ENCODE results near the gene RPL19. TPM values are rescaled to one million over a fixed set of nuclear protein-coding genes. Genes with fewer than 3 reads are reported as not detected.
A peak's percentile ranks its signal among the peaks of the same experiment; 100 is the strongest.

The RPL19 gene
- total RNA-seq, 1 donor from 2014 or later: 1,579 TPM

DNA sequence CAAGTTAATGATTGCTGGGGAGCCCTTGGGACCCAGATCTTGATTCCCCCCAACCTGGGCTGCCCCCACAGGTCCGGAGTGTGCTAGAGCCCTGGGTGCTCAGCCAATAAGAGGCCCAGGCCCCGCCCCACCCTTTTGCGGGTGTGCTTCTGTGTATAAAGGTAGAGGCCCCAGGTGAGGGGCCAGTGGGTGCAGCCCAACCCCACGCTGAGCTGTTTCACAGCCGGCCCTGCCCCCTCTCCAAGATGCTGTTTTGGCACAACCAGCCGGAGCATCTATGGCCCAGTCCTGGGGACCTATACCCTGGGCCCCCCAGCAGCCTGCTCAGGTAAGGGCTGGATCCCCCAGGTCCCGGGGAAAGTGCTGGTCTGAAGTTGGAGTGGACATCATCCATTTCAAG is 37.5 kb downstream of the RPL19 start:
- TF ChIP-seq, protein P1, sequence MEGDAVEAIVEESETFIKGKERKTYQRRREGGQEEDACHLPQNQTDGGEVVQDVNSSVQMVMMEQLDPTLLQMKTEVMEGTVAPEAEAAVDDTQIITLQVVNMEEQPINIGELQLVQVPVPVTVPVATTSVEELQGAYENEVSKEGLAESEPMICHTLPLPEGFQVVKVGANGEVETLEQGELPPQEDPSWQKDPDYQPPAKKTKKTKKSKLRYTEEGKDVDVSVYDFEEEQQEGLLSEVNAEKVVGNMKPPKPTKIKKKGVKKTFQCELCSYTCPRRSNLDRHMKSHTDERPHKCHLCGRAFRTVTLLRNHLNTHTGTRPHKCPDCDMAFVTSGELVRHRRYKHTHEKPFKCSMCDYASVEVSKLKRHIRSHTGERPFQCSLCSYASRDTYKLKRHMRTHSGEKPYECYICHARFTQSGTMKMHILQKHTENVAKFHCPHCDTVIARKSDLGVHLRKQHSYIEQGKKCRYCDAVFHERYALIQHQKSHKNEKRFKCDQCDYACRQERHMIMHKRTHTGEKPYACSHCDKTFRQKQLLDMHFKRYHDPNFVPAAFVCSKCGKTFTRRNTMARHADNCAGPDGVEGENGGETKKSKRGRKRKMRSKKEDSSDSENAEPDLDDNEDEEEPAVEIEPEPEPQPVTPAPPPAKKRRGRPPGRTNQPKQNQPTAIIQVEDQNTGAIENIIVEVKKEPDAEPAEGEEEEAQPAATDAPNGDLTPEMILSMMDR (IDR thresholded peaks at IDR 0.05): no peak
- H3K27me3 Mint-ChIP-seq (ENCODE audit: unreplicated experiment): peaks cover 2% of the 10 kb centered on the region
- no peak overlapping the region for H3K27ac Mint-ChIP-seq (ENCODE audit: unreplicated experiment)
- no peak for DNase-seq (ENCODE audit: extremely low spot score, unreplicated experiment)
- no peak overlapping the region for H3K4me3 Mint-ChIP-seq (ENCODE audit: unreplicated experiment)
- H3K36me3 Mint-ChIP-seq (ENCODE audit: unreplicated experiment): no peaks in the 10 kb centered on the region
- H3K9me3 Mint-ChIP-seq (ENCODE audit: unreplicated experiment): no peaks in the 10 kb centered on the region
- peaks cover 15% of the 10 kb centered on the region for H3K4me1 Mint-ChIP-seq (ENCODE audit: unreplicated experiment)

DNA sequence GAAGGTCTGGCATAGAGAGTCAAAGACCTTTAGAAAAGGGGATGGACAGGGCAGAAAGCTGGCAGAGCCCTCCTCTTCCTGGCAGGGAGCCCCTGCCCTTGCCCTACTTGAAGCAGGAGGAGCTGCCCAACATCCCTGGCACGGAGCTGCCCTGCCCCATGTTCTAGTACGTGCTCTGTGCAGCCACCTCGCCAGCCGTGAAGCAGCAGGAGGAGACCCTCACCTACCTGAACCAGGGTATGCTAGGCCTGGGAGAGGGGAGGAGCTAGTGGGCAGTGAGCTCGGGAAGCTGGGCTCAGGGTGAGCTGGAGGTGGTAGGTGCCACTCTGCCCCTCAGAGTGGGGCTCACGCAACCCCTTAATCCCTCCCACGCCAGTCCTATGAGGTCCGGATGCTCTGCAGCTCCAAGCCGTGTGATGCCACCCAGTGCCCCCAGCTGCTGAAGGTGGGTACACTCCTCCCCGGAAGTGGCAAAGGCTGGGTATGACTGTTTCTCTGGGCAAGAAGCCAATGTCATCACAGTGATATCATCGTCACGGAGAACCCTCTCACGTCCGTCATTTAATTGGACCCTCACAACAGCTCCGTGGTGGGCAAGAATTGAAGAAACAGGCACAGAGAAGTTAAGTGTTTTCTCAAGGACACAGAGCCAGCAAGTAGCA is 38.4 kb downstream of the RPL19 start:
- no peak for DNase-seq (ENCODE audit: extremely low spot score, unreplicated experiment)
- Mint-ChIP-seq H3K27ac (ENCODE audit: unreplicated experiment) (no peak overlapping the region), H3K4me1 (ENCODE audit: unreplicated experiment) (peaks cover 15% of the 10 kb centered on the region), H3K4me3 (ENCODE audit: unreplicated experiment) (no peak overlapping the region), H3K36me3 (ENCODE audit: unreplicated experiment) (no peaks in the 10 kb centered on the region), H3K9me3 (ENCODE audit: unreplicated experiment) (no peaks in the 10 kb centered on the region), H3K27me3 (ENCODE audit: unreplicated experiment) (peaks cover 2% of the 10 kb centered on the region)
- TF ChIP-seq, protein P1 (IDR thresholded peaks at IDR 0.05): no peak

DNA sequence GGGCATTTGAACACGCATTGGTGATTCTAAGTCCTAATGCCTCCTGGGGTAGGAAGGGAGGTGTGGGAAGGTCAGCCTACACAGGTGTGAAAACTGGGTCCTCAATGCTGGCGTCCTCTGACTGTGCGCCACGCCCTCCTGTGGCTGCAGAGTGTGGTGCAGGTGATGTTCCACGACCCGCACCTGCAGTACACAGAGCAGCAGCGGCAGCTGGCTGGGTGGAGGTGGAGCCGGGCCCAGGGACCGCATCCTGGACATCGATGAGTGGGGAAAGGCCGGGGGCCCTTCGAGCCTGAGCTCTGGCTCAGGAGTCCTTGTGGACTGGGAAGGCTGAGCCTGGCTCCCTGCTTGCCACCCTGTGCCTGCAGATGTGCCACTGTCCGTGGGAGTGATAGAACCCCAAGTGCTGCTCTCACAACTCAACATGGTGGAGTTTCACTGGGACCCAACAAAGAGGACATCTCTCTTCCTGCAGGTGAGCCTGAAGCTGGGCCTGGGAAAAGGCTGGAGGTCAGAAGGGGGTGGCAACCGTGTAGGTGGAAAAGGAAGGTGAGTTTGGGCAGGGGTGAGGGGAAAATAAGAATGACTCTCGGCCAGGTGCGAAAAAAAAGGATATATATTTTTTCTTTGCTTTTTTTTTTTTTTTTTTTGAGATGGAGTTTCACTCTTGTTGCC is 39.7 kb downstream of the RPL19 start:
- Mint-ChIP-seq H3K4me1 (ENCODE audit: unreplicated experiment) (peaks cover 28% of the 10 kb centered on the region), H3K27me3 (ENCODE audit: unreplicated experiment) (peaks cover 2% of the 10 kb centered on the region), H3K36me3 (ENCODE audit: unreplicated experiment) (no peaks in the 10 kb centered on the region), H3K4me3 (ENCODE audit: unreplicated experiment) (no peak overlapping the region), H3K27ac (ENCODE audit: unreplicated experiment) (no peak overlapping the region), H3K9me3 (ENCODE audit: unreplicated experiment) (no peaks in the 10 kb centered on the region)
- TF ChIP-seq, protein P1 (IDR thresholded peaks at IDR 0.05): peak; percentile 57
- DNase-seq (ENCODE audit: extremely low spot score, unreplicated experiment): no peak

DNA sequence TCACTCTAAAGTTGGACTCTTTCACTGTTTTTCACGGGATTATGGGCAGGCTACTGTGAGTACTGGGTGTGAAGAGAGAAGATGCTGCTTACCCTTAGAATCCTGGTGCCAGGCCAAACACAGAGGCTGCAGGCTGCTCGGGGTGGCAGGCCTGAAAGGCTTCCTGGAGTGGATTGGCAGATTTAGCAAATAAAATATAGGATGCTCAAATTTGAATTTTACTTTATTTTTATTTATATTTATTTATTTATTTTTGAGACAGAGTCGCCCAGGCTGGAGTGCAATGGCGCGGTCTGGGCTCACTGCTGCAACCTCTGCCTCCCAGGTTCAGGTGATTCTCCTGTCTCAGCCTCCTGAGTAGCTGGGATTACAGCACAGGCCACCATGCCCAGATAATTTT is 40.5 kb downstream of the RPL19 start:
- H3K4me1 Mint-ChIP-seq (ENCODE audit: unreplicated experiment): peaks cover 26% of the 10 kb centered on the region
- H3K36me3 Mint-ChIP-seq (ENCODE audit: unreplicated experiment): no peaks in the 10 kb centered on the region
- no peaks in the 10 kb centered on the region for H3K27me3 Mint-ChIP-seq (ENCODE audit: unreplicated experiment)
- no peak for DNase-seq (ENCODE audit: extremely low spot score, unreplicated experiment)
- TF ChIP-seq, protein P1 (IDR thresholded peaks at IDR 0.05): no peak
- no peaks in the 10 kb centered on the region for H3K9me3 Mint-ChIP-seq (ENCODE audit: unreplicated experiment)
- H3K27ac Mint-ChIP-seq (ENCODE audit: unreplicated experiment): no peak overlapping the region
- H3K4me3 Mint-ChIP-seq (ENCODE audit: unreplicated experiment): no peak overlapping the region

DNA sequence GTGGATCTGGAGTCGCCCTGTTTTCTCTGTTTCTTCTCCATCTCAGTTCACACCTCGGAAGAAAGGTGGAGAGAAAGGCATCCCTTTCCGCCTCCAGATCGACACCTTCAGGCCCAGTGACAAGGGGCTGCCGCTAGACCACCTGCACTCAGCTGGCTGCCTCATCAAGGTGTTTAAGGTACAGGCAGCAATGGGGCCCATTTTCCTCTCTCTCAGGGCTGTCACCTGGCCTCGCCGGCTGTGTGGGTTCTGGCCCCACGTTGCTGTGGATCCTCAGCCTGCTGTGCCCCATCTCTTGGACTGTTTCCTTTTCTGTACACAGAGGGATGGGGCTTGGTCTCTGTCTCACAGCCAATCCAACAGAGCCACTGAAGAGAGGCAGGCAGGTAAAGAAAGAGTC is 43.1 kb downstream of the RPL19 start:
- TF ChIP-seq, protein P1 (IDR thresholded peaks at IDR 0.05): no peak
- Mint-ChIP-seq H3K4me1 (ENCODE audit: unreplicated experiment) (peaks cover 21% of the 10 kb centered on the region), H3K4me3 (ENCODE audit: unreplicated experiment) (no peak overlapping the region), H3K36me3 (ENCODE audit: unreplicated experiment) (no peaks in the 10 kb centered on the region), H3K9me3 (ENCODE audit: unreplicated experiment) (no peaks in the 10 kb centered on the region), H3K27ac (ENCODE audit: unreplicated experiment) (no peak overlapping the region), H3K27me3 (ENCODE audit: unreplicated experiment) (no peaks in the 10 kb centered on the region)
- DNase-seq (ENCODE audit: extremely low spot score, unreplicated experiment): no peak

All from osteocyte (in vitro differentiated cells).